Hepatocyte (in vitro differentiated cells): ENCODE results near the gene SRGAP2C.

Experiments used
- CTCF ChIP-seq: fragments of 200-600 bp; sonication (generic); IDR thresholded peaks from 2 replicates; pipeline ENCODE4 v1.5.1; 2016; ENCODE audit warnings: antibody characterized with exemption, mild to moderate bottlenecking; ENCODE audit not compliant: poor library complexity
- EZH2 ChIP-seq: fragments of 200-600 bp; sonication (generic); IDR thresholded peaks from 2 replicates; pipeline ENCODE4 v1.6.1; 2016; ENCODE audit warnings: antibody characterized with exemption, mild to moderate bottlenecking, borderline replicate concordance
- EZH2phosphoT487 ChIP-seq: fragments of 200-600 bp; sonication (generic); IDR thresholded peaks from one replicate; pipeline ENCODE4 v1.6.1; 2018; ENCODE audit warnings: antibody characterized with exemption, mild to moderate bottlenecking, low read depth, moderate library complexity; ENCODE audit not compliant: unreplicated experiment, severe bottlenecking

DNA sequence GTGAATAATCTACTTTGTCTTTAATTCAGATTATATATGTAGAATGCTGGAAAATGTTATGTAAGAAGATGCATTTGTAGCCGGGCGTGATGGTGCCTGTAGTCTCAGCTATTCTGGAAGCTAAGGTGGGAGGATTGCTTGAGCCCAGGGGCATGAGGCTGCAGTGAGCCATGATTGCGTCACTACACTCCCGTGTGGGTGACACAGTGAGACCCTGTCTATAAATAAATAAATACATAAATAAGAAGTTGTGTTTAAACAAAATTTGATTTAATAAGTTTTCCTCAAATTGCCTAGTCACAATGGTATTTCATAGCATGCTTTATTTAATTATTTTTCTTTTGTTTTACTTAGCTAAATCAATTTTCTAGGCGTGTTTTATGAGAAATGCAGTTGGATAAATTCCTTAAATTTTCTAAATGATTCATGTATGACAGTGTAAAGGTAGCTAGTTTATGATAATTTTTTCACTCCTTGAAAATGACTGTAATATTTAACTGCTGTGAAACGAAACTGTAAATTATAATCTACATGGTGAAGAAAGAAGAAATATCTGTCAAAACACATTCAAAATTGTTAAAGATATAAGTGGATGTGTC, 232.6 kb downstream of the SRGAP2C start:
- TF ChIP-seq CTCF (no peak), EZH2phosphoT487 (no peak), EZH2 (no peak)
